ENCODE data around the gene IL2RG. TPM values are rescaled to one million over a fixed set of nuclear protein-coding genes. Genes with fewer than 3 reads are reported as not detected.
A peak's percentile ranks its signal among the peaks of the same experiment; 100 is the strongest.

IL2RG gene
- total RNA-seq, 1 experiment from 2014 or later, result not detected

- intact Hi-C loops (cut with micrococcal nuclease), result loop anchor here (1.0 kb wide), 1 partner anchor 81 kb away; no protein-coding TSS in a partner anchor
Measured at GRCh38 chrX:71098302-71098701, 13.1 kb downstream of the IL2RG start.

DNA sequence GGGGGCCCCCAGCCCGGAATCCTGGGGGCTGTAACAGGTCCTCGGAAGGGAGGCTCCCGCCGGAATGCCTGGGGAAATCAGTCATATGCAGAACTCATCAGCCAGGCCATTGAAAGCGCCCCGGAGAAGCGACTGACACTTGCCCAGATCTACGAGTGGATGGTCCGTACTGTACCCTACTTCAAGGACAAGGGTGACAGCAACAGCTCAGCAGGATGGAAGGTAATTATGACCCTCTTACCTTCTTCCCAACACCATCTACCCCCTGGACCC is 14.7 kb downstream of the IL2RG start:
- Histone ChIP-seq H3K4me3 (ENCODE audit: low read length) (peak overlapping the region; percentile 83), H3K9me2 (replicated peaks; ENCODE audit: low read length) (no peaks in the 10 kb centered on the region), H3K9me3 (ENCODE audit: low read length) (no peaks in the 10 kb centered on the region), H3K27ac (ENCODE audit: low read length) (no peak overlapping the region), H3K79me2 (ENCODE audit: low read length) (no peaks in the 10 kb centered on the region), H2AFZ (ENCODE audit: low read length) (peak overlapping the region; percentile 100), H3K9ac (ENCODE audit: low read length) (0 out of 2 replicates have a peak overlapping the region, but pooled peaks have one; percentile 37), H3K36me3 (ENCODE audit: low read depth, low read length) (no peaks in the 10 kb centered on the region), H4K20me1 (ENCODE audit: low read length) (no peaks in the 10 kb centered on the region), H3K4me2 (ENCODE audit: low read length) (peak overlapping the region; percentile 100), H3K4me1 (ENCODE audit: insufficient read depth, low read length) (peaks cover 5% of the 10 kb centered on the region), H3F3A (ENCODE audit: low read length, unreplicated experiment) (no peaks in the 10 kb centered on the region), H3K27me3 (ENCODE audit: low read length) (no peaks in the 10 kb centered on the region)
- peak; percentile 19 for ATAC-seq
- no TSS peak for BruUV-seq (replicated peaks)
- TF ChIP-seq EZH2 (IDR thresholded peaks at IDR 0.05; ENCODE audit: low read length, unreplicated experiment), result no peak
- TF ChIP-seq EZH2phosphoT487 (IDR thresholded peaks at IDR 0.05; ENCODE audit: borderline replicate concordance, low read length), result no peak
- no peak for TF ChIP-seq CTCF (conservative IDR thresholded peaks at IDR 0.05; ENCODE audit: low read depth, low read length)
- DNase-seq, result no peak
- ChIA-PET POLR2A (ENCODE audit: unreplicated experiment) (interaction anchor here (0.5 kb wide), 1 partner anchor 11 kb away, joined by 3 read pairs; no protein-coding TSS in a partner anchor), CTCF (no interaction called here)
- intact Hi-C loops (cut with micrococcal nuclease), result no loop called here

More at GRCh38 chrX:71098302-71098701, 13.1 kb downstream of the IL2RG start:
- DNase-seq (peak; percentile 42), ATAC-seq (no peak)
- H3K9me3 ChIP-seq (ENCODE audit: low read length), result no peaks in the 10 kb centered on the region
- no peaks in the 10 kb centered on the region for H3K9me2 ChIP-seq (replicated peaks; ENCODE audit: low read length)
- H4K20me1 ChIP-seq (ENCODE audit: low read length), result no peaks in the 10 kb centered on the region
- peaks cover 5% of the 10 kb centered on the region for H3K4me1 ChIP-seq (ENCODE audit: insufficient read depth, low read length)
- BruUV-seq (replicated peaks), result no TSS peak
- TF ChIP-seq EZH2 (IDR thresholded peaks at IDR 0.05; ENCODE audit: low read length, unreplicated experiment), result no peak
- no peak for TF ChIP-seq EZH2phosphoT487 (IDR thresholded peaks at IDR 0.05; ENCODE audit: borderline replicate concordance, low read length)
- TF ChIP-seq CTCF (conservative IDR thresholded peaks at IDR 0.05; ENCODE audit: low read depth, low read length), result peak; percentile 62
- H3K27ac ChIP-seq (ENCODE audit: low read length), result no peak overlapping the region
- no peak overlapping the region for H2AFZ ChIP-seq (ENCODE audit: low read length)
- H3K4me3 ChIP-seq (ENCODE audit: low read length), result no peak overlapping the region
- CTCF ChIA-PET, result no interaction called here
- no peaks in the 10 kb centered on the region for H3F3A ChIP-seq (ENCODE audit: low read length, unreplicated experiment)
- H3K36me3 ChIP-seq (ENCODE audit: low read depth, low read length), result no peaks in the 10 kb centered on the region
- H3K27me3 ChIP-seq (ENCODE audit: low read length), result no peaks in the 10 kb centered on the region
- no peak overlapping the region for H3K9ac ChIP-seq (ENCODE audit: low read length)
- POLR2A ChIA-PET (ENCODE audit: unreplicated experiment), result no interaction called here
- H3K4me2 ChIP-seq (ENCODE audit: low read length), result no peak overlapping the region
- H3K79me2 ChIP-seq (ENCODE audit: low read length), result no peaks in the 10 kb centered on the region

DNA sequence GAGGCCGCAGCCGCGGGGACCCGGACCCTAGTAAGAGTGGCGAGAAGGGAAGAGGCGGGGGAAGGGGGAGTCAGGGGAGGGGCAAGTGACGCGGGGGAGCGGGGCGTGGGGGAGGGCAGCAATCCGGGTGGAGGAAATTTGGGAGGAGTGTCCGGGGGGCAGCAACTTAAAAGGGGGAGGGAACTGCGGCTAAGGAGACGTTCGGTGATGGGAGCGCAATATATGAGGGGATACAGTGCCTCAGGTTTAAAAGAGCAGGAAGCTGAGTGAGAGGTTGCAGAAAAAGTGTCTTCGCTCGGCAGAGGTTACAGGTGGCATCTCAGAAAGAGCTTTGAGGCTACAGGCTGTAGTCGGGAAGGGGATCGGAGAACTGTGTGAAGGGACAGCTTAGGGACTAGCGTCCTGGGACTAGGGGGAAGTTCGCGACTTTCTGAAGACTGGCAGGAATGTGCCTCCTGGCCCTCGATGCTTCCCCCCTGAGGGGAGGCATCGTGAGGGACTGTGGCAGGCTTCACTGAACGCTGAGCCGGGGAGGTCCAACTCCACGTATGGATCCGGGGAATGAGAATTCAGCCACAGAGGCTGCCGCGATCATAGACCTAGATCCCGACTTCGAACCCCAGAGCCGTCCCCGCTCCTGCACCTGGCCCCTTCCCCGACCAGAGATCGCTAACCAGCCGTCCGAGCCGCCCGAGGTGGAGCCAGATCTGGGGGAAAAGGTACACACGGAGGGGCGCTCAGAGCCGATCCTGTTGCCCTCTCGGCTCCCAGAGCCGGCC is 15.2 kb downstream of the IL2RG start:
- BruUV-seq (replicated peaks), result TSS peak; percentile 83
- peak; percentile 49 for ATAC-seq
- peak; percentile 26 for DNase-seq
- peak overlapping the region; percentile 100 for H3K4me2 ChIP-seq (ENCODE audit: low read length)
- peaks cover 5% of the 10 kb centered on the region for H3K4me1 ChIP-seq (ENCODE audit: insufficient read depth, low read length)
- no peaks in the 10 kb centered on the region for H3F3A ChIP-seq (ENCODE audit: low read length, unreplicated experiment)
- no peaks in the 10 kb centered on the region for H3K36me3 ChIP-seq (ENCODE audit: low read depth, low read length)
- H3K9me3 ChIP-seq (ENCODE audit: low read length), result no peaks in the 10 kb centered on the region
- peak overlapping the region; percentile 83 for H3K4me3 ChIP-seq (ENCODE audit: low read length)
- no peaks in the 10 kb centered on the region for H3K79me2 ChIP-seq (ENCODE audit: low read length)
- H3K9ac ChIP-seq (ENCODE audit: low read length), result peak overlapping the region; percentile 37
- H4K20me1 ChIP-seq (ENCODE audit: low read length), result no peaks in the 10 kb centered on the region
- intact Hi-C loops (cut with micrococcal nuclease), result no loop called here
- ChIA-PET POLR2A (ENCODE audit: unreplicated experiment) (no interaction called here), CTCF (no interaction called here)
- no peaks in the 10 kb centered on the region for H3K27me3 ChIP-seq (ENCODE audit: low read length)
- peak overlapping the region; percentile 100 for H2AFZ ChIP-seq (ENCODE audit: low read length)
- no peak overlapping the region for H3K27ac ChIP-seq (ENCODE audit: low read length)
- no peaks in the 10 kb centered on the region for H3K9me2 ChIP-seq (replicated peaks; ENCODE audit: low read length)
- TF ChIP-seq CTCF (conservative IDR thresholded peaks at IDR 0.05; ENCODE audit: low read depth, low read length) (no peak), EZH2phosphoT487 (IDR thresholded peaks at IDR 0.05; ENCODE audit: borderline replicate concordance, low read length) (no peak), EZH2 (IDR thresholded peaks at IDR 0.05; ENCODE audit: low read length, unreplicated experiment) (no peak)
